Left ventricle myocardium inferior (tissue), 1 donor: ENCODE measurements around the gene CELF6. TPM values are rescaled to one million over a fixed set of nuclear protein-coding genes. Genes with fewer than 3 reads are reported as not detected.

ENCODE experiments used
- DNase-seq: peaks from one replicate; pipeline ENCODE4 v3.0.0-alpha.2; 2020
- H3K27ac ChIP-seq: fragments of 200-600 bp; replicated peaks from 2 replicates; pipeline ENCODE4 v1.8.0; 2021
- H3K27me3 ChIP-seq: fragments of 200-600 bp; 2 replicates; pipeline ENCODE4 v1.8.0; 2021; ENCODE audit warnings: low read depth
- H3K36me3 ChIP-seq: fragments of 200-600 bp; 2 replicates; pipeline ENCODE4 v1.8.0; 2021
- H3K4me1 ChIP-seq: fragments of 200-600 bp; 2 replicates; pipeline ENCODE4 v1.8.0; 2021
- H3K4me3 ChIP-seq: fragments of 200-600 bp; 2 replicates; pipeline ENCODE4 v1.8.0; 2021; ENCODE audit warnings: mild to moderate bottlenecking, moderate library complexity
- H3K9me3 ChIP-seq: fragments of 200-600 bp; replicated peaks from 2 replicates; pipeline ENCODE4 v1.8.0; 2021
- CTCF ChIP-seq: fragments of 200-600 bp; IDR thresholded peaks from 2 replicates; pipeline ENCODE4 v1.8.0; 2021; ENCODE audit warnings: antibody characterized with exemption, mild to moderate bottlenecking, borderline replicate concordance
- intact Hi-C: fragments of 100-400 bp; cut with micrococcal nuclease; formaldehyde crosslinking; loops from one replicate; pipeline ENCODE4 v1.11.0; 2022
- total RNA-seq: library from RNA; stranded (reverse); fragmentation: NEBNext Ultra II Directional; extraction: Animal tissue kit (Norgen Biotek cat#: 25700); gene quantifications from one replicate; pipeline ENCODE4 v1.2.1, GENCODE V29; 2021
- donor health status: DM: no; HTN: yes; CAD: no; lungs with severe emphysema.

Gene CELF6
- total RNA-seq, 1 donor from 2014 or later, result 1.5 TPM

- Histone ChIP-seq H3K27me3 (no peaks in the 10 kb centered on the region), H3K36me3 (peaks cover 100% of the 10 kb centered on the region), H3K27ac (no peak overlapping the region), H3K4me3 (no peak overlapping the region), H3K4me1 (no peaks in the 10 kb centered on the region), H3K9me3 (no peaks in the 10 kb centered on the region)
- DNase-seq, result no peak
- intact Hi-C loops, result no loop called here
- TF ChIP-seq CTCF, result no peak
These were observed 67.2 kb downstream of the CELF6 start for GRCh38 chr15:72252663-72253299.

- intact Hi-C loops, result no loop called here
- Histone ChIP-seq H3K27me3 (no peaks in the 10 kb centered on the region), H3K4me1 (no peaks in the 10 kb centered on the region), H3K27ac (no peak overlapping the region), H3K4me3 (no peak overlapping the region), H3K9me3 (no peaks in the 10 kb centered on the region), H3K36me3 (peaks cover 88% of the 10 kb centered on the region)
- DNase-seq, result no peak
- no peak for TF ChIP-seq CTCF
These were observed 70.7 kb downstream of the CELF6 start for GRCh38 chr15:72249142-72249810.

- Histone ChIP-seq H3K27me3 (no peaks in the 10 kb centered on the region), H3K4me1 (no peaks in the 10 kb centered on the region), H3K36me3 (peaks cover 85% of the 10 kb centered on the region), H3K27ac (no peak overlapping the region), H3K9me3 (no peaks in the 10 kb centered on the region), H3K4me3 (no peak overlapping the region)
- no peak for TF ChIP-seq CTCF
- intact Hi-C loops, result no loop called here
- no peak for DNase-seq
These were observed 71.4 kb downstream of the CELF6 start for GRCh38 chr15:72248514-72248913.

GRCh38 chr15:72242775-72243370 is 77.1 kb downstream of the CELF6 start:
- H3K9me3 ChIP-seq, result no peaks in the 10 kb centered on the region
- no peaks in the 10 kb centered on the region for H3K4me1 ChIP-seq
- DNase-seq, result no peak
- no peak for TF ChIP-seq CTCF
- H3K27me3 ChIP-seq, result no peaks in the 10 kb centered on the region
- H3K4me3 ChIP-seq, result no peak overlapping the region
- H3K27ac ChIP-seq, result no peak overlapping the region
- intact Hi-C loops, result no loop called here
- peaks cover 64% of the 10 kb centered on the region for H3K36me3 ChIP-seq

GRCh38 chr15:72239652-72240051 is 80.3 kb downstream of the CELF6 start:
- no peaks in the 10 kb centered on the region for H3K4me1 ChIP-seq
- no peaks in the 10 kb centered on the region for H3K27me3 ChIP-seq
- no peaks in the 10 kb centered on the region for H3K9me3 ChIP-seq
- no peak for TF ChIP-seq CTCF
- no peak overlapping the region for H3K27ac ChIP-seq
- intact Hi-C loops, result no loop called here
- DNase-seq, result no peak
- no peak overlapping the region for H3K4me3 ChIP-seq
- H3K36me3 ChIP-seq, result peaks cover 44% of the 10 kb centered on the region
